VCaP (cell line): ENCODE results near the gene ADGRV1.
"Not testable (repeated sequence)": the region's sequence is repeated elsewhere in the genome, so short reads cannot be mapped to it uniquely, and the experiment has no call there.

Experiments
- H3K27ac ChIP-seq: fragments of 450-650 bp; 2 replicates; pipeline ENCODE4 v1.5.1; 2017
- TF ChIP-seq, protein P1 (sequence below): fragments of 450-650 bp; conservative IDR thresholded peaks from 2 replicates; pipeline ENCODE4 v1.5.1; 2017; ENCODE audit warnings: mild to moderate bottlenecking, moderate library complexity

The ADGRV1 gene

DNA sequence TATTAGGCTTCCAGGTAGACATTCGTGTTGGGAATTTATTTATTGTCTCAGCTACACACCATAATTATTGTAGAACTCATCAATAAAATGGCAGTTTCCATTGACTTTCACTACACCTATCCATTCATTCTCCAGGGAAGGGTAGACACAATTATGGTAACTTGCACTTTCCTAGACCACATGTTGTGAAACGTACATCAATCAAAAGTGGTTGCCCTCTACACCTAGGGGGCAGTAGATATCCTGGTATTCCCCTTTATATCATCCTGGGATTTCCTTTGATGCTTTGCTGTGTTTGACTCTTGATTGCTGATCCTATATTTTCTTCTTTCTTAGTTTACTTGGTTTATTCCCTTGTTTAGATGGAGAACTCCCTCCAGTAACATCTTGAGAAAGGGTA, 47.9 kb downstream of the ADGRV1 start:
- no peak overlapping the region for H3K27ac ChIP-seq
- TF ChIP-seq, protein P1, sequence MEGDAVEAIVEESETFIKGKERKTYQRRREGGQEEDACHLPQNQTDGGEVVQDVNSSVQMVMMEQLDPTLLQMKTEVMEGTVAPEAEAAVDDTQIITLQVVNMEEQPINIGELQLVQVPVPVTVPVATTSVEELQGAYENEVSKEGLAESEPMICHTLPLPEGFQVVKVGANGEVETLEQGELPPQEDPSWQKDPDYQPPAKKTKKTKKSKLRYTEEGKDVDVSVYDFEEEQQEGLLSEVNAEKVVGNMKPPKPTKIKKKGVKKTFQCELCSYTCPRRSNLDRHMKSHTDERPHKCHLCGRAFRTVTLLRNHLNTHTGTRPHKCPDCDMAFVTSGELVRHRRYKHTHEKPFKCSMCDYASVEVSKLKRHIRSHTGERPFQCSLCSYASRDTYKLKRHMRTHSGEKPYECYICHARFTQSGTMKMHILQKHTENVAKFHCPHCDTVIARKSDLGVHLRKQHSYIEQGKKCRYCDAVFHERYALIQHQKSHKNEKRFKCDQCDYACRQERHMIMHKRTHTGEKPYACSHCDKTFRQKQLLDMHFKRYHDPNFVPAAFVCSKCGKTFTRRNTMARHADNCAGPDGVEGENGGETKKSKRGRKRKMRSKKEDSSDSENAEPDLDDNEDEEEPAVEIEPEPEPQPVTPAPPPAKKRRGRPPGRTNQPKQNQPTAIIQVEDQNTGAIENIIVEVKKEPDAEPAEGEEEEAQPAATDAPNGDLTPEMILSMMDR: peak; percentile 37; the same call in 1 of the 2 replicates

DNA sequence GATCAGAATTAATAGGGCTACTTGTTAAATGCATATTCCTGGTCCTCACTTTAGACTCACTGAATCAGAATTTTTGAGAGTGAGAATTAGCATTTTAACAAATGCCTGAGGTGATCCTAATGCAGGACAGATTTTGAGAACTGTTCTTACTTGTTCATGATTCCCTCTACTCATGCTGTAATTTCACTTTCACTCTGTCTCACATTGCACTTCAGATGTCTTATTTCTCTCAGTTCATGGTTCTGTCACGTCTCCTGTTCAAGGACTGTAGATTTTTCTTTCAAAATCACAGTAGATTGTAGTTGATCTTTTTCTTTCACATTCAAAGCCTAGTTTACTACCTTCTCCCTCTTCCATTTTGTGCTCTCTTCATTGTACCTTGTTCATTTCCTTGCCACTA, 54.3 kb downstream of the ADGRV1 start:
- H3K27ac ChIP-seq: no peak overlapping the region
- TF ChIP-seq, protein P1: no peak

DNA sequence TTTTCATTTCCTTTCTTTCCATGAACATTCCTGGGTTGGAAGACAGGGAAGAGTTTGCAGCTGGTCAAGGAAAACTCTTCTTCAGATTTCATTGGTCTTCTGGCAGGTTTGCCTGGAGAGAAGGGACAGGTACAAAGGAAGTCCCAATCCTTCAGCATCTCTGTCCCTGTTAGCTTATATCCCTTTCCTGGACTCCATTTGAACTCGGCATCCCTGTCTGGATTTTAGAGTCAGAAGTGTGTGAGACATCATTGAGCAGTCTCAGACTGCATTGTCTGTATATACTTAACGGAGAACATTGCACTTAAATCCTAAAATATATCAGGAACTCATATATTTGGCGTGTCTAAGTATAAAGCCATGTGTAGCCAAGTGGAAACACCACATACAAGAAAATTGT, 54.9 kb downstream of the ADGRV1 start:
- TF ChIP-seq, protein P1: no peak
- H3K27ac ChIP-seq: no peak overlapping the region

DNA sequence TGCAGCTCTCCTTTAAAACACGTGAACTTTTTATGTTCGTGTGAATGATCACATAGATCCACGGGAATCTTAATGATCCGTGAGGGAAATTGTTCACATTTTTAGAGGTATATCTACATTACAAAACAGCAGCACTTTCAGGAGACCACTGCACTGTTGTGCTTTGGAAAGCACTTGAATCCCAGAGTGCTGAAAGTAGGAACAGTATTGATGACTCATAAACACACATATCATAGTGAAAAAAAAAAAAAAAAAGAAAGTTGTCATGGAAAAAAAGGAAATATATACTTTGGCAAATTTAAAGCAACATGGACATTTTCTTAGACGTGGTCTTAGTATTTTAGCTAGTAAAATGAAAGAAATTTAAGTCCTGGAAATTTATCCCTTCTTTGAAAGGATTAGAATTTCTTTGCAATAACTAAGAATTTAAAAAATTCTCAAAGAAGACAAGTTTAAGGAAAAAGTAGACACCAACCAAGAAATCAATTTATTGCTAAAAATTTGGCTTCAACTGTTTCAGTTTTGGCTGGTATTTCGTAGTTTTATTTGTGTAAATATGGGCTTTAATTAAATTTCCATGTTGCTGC, 55.4 kb downstream of the ADGRV1 start:
- TF ChIP-seq, protein P1: no peak
- H3K27ac ChIP-seq: no peak overlapping the region

DNA sequence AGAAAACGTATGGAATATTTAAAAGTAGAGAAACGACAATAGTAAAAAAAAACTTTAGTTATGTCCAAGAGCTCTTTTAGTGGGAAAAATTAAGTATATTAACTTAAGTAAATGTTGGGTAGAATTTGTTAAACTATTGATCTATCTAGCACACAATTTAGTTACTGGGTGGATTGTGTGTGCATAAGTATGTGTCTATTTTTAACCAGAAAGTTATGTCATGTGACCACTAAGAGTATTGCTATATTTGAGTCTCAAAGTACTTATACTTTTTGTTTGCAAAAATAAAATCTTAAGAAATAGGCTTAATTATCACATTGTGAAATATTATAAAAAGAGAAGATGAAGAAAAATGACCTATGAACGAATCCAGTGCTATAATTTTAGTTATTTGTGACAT, 56.8 kb downstream of the ADGRV1 start:
- TF ChIP-seq, protein P1: no peak
- H3K27ac ChIP-seq: no peak overlapping the region

DNA sequence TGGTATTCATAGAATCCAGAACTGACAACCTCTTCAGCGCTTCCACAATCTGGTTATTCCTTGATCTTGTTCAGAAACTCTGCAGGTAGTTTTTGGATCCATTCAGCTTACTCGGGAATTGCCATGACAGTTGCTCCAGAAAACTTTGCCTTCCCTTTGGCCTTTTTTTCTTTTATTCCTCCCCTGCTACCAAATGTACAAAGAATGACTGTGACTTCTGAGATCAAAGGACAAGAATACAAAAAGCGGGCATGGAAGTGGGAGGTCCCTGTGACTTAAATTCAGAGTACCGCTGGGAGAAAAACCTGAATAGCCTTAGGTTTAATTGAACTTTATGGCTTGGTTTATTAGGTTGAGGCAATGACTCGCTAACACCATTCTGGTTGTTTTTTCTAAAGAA, 59.5 kb downstream of the ADGRV1 start:
- no peak overlapping the region for H3K27ac ChIP-seq
- TF ChIP-seq, protein P1: no peak

DNA sequence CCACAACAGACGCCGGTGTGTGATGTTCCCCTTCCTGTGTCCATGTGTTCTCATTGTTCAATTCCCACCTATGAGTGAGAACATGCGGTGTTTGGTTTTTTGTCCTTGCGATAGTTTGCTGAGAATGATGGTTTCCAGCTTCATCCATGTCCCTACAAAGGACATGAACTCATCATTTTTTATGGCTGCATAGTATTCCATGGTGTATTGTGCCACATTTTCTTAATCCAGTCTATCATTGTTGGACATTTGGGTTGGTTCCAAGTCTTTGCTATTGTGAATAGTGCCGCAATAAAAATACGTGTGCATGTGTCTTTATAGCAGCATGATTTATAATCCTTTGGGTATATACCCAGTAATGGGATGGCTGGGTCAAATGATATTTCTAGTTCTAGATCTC, 61.2 kb downstream of the ADGRV1 start:
- not testable (repeated sequence) for H3K27ac ChIP-seq

DNA sequence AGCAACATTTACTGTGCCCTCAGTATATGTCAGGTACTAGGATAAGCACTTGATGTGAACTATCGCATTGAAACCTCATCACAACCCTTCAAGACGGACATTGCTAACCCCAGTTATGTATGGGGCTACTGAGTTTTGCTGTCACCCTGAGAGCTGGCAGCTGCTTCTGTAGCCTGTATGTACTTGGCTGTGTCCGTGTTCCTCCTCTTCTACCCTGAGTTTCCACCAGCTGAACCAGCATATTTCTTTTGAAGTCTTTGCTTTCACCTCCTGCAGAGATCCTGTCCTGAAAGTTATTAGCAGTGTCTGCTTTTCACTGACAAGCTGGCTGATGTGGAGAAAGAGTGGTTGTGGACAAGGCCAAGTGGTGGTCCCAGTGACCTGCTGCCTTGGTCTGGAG, 63.3 kb downstream of the ADGRV1 start:
- H3K27ac ChIP-seq: no peak overlapping the region
- TF ChIP-seq, protein P1: no peak
